HepG2 (cell line): ENCODE results near the gene NDST1. TPM values are rescaled to one million over a fixed set of nuclear protein-coding genes. Genes with fewer than 3 reads are reported as not detected.

Experiments used
- ARID5B ChIP-seq: IDR thresholded peaks from 2 replicates; pipeline ENCODE4 v1.4.0; 2020; ENCODE audit warnings: mild to moderate bottlenecking, missing genetic modification reagents
- GABPB1 ChIP-seq: IDR thresholded peaks from 2 replicates; pipeline ENCODE4 v1.6.1; 2016; ENCODE audit warnings: mild to moderate bottlenecking, missing genetic modification reagents, moderate library complexity, missing compliant biosample characterization
- HOXA9 ChIP-seq: sonication (generic); formaldehyde crosslinking; IDR thresholded peaks from 2 replicates; pipeline ENCODE4 v1.8.1; 2022; ENCODE audit warnings: missing genetic modification reagents, mild to moderate bottlenecking, moderate library complexity, borderline replicate concordance
- IKZF5 ChIP-seq: IDR thresholded peaks from 2 replicates; pipeline ENCODE4 v1.6.1; 2018; ENCODE audit warnings: missing genetic modification reagents, mild to moderate bottlenecking, missing compliant biosample characterization
- IRF1 ChIP-seq: sonication (generic); formaldehyde crosslinking; IDR thresholded peaks from 2 replicates; pipeline ENCODE4 v1.4.0; 2020; ENCODE audit warnings: low read depth, mild to moderate bottlenecking, missing genetic modification reagents
- ISL2 ChIP-seq: sonication (generic); formaldehyde crosslinking; IDR thresholded peaks from 2 replicates; pipeline ENCODE4 v1.5.0; 2020; ENCODE audit warnings: missing genetic modification reagents
- KDM3A ChIP-seq: IDR thresholded peaks from 2 replicates; pipeline ENCODE4 v1.6.1; 2018; ENCODE audit warnings: low read depth, missing compliant biosample characterization
- NR2F1 ChIP-seq, 2 experiments: fragments of 450-650 bp in 1 of 2; formaldehyde crosslinking in 1 of 2; IDR thresholded peaks; 2 replicates each; pipeline versions ENCODE4 v1.5.0 to v1.6.1; 2016 to 2020; ENCODE audit warnings: mild to moderate bottlenecking in 1 of 2, missing compliant biosample characterization in 1 of 2, missing genetic modification reagents in 1 of 2, moderate library complexity in 1 of 2
- RBM39 ChIP-seq: fragments of 200-400 bp; formaldehyde crosslinking; IDR thresholded peaks from one replicate; pipeline ENCODE4 v1.6.1; 2018; ENCODE audit warnings: antibody characterized with exemption, mild to moderate bottlenecking, low read depth, low read length; ENCODE audit not compliant: poor library complexity, severe bottlenecking
- RFX1 ChIP-seq: fragments of 450-650 bp; IDR thresholded peaks from 2 replicates; pipeline ENCODE4 v1.6.1; 2017
- RXRA ChIP-seq: sonication (generic); formaldehyde crosslinking; IDR thresholded peaks from 2 replicates; pipeline ENCODE4 v1.5.1; 2020; ENCODE audit warnings: missing genetic modification reagents
- RXRB ChIP-seq: IDR thresholded peaks from 2 replicates; pipeline ENCODE4 v1.6.1; 2016; ENCODE audit warnings: borderline replicate concordance, missing genetic modification reagents, missing compliant biosample characterization
- SALL1 ChIP-seq: sonication (generic); formaldehyde crosslinking; IDR thresholded peaks from 2 replicates; pipeline ENCODE4 v1.8.0; 2022; ENCODE audit warnings: mild to moderate bottlenecking, missing genetic modification reagents
- SOX5 ChIP-seq: IDR thresholded peaks from 2 replicates; pipeline ENCODE4 v1.6.1; 2016; ENCODE audit warnings: borderline replicate concordance
- TEAD3 ChIP-seq: optimal IDR thresholded peaks from 2 replicates; pipeline ENCODE3; 2016; ENCODE audit warnings: borderline replicate concordance
- TFAP4 ChIP-seq: sonication (generic); IDR thresholded peaks from 2 replicates; pipeline ENCODE4 v1.6.1; 2016; ENCODE audit warnings: low read depth, borderline replicate concordance
- ZBTB33 ChIP-seq: sonication (generic); formaldehyde crosslinking; IDR thresholded peaks from 2 replicates; pipeline ENCODE4 v1.4.0; 2020; ENCODE audit warnings: missing genetic modification reagents
- ZFY ChIP-seq: sonication (generic); formaldehyde crosslinking; IDR thresholded peaks from 2 replicates; pipeline ENCODE4 v1.4.0; 2020; ENCODE audit warnings: missing genetic modification reagents
- ZNF7 ChIP-seq: IDR thresholded peaks from 2 replicates; pipeline ENCODE4 v1.6.1; 2016; ENCODE audit warnings: missing biosample characterization, missing genetic modification reagents
- ZNF75D ChIP-seq: sonication (generic); formaldehyde crosslinking; IDR thresholded peaks from 2 replicates; pipeline ENCODE4 v1.8.1; 2023; ENCODE audit warnings: missing genetic modification reagents, mild to moderate bottlenecking, borderline replicate concordance
- ZNF879 ChIP-seq: sonication (generic); formaldehyde crosslinking; IDR thresholded peaks from 2 replicates; pipeline ENCODE4 v1.8.1; 2023; ENCODE audit warnings: missing genetic modification reagents
- polyA plus RNA-seq, 8 experiments: library from polyadenylated mRNA; depleted of rRNA in 3 of 8; stranded (reverse) in 7 of 8; unstranded in 1 of 8; fragments of >200 nt; fragmentation: Illumina TruSeq in 4 of 8; extraction: Trizol in 4 of 8; gene quantifications; 2 replicates each; pipeline versions ENCODE4 v1.2.1 to v1.2.3, GENCODE V29; 2011 to 2016; ENCODE audit warnings: low read depth in 4 of 8, missing spikeins in 1 of 8, mixed read lengths in 1 of 8; ENCODE audit not compliant: insufficient read depth in 1 of 8
- total RNA-seq, 5 experiments: library from RNA; depleted of rRNA; stranded (reverse); fragments of >200 nt; fragmentation: Illumina TruSeq; extraction: Trizol; gene quantifications; 2 replicates each; pipeline ENCODE4 v1.2.3, GENCODE V29; 2016; ENCODE audit warnings: low read depth in 1 of 5

Gene NDST1
- total and polyA plus RNA-seq, 2 of the 13 experiments (the other 11 are each of a cell fraction or from before 2014, with no cell fraction given), result 23.8 to 26.2 TPM

GRCh38 chr5:150582241-150583109 is 74.5 kb downstream of the NDST1 start (continued):
- TF ChIP-seq ZBTB33 (CRISPR knock-in tag) (no peak), IKZF5 (CRISPR knock-in tag) (0 out of 2 replicates have a peak, but pooled peaks have one; percentile 29), ZFY (CRISPR knock-in tag) (peak; percentile 44; the same call in 1 of the 2 replicates), ISL2 (CRISPR knock-in tag) (0 out of 2 replicates have a peak, but pooled peaks have one; percentile 23), RFX1 (no peak), HOXA9 (CRISPR knock-in tag) (no peak), ZNF879 (CRISPR knock-in tag) (no peak), ZNF75D (CRISPR knock-in tag) (no peak), ZNF7 (CRISPR knock-in tag) (no peak), GABPB1 (CRISPR knock-in tag) (peak; percentile 33), IRF1 (no peak), RBM39 (peak; percentile 50), SALL1 (CRISPR knock-in tag) (0 out of 2 replicates have a peak, but pooled peaks have one; percentile 22), SOX5 (CRISPR knock-in tag) (no peak), KDM3A (CRISPR knock-in tag) (peak; percentile 46; the same call in 1 of the 2 replicates), TFAP4 (peak; percentile 84; the same call in 1 of the 2 replicates), NR2F1 (CRISPR knock-in tag; IDR thresholded peaks at IDR 0.05) (peak; percentile 17 to 30; a peak in 1 of 4 replicates), TEAD3 (peak; percentile 36), RXRA (CRISPR knock-in tag) (peak; percentile 82), ARID5B (peak; percentile 58; the same call in 1 of the 2 replicates), RXRB (0 out of 2 replicates have a peak, but pooled peaks have one; percentile 12)
